ENCODE data around the gene RBBP5. TPM values are rescaled to one million over a fixed set of nuclear protein-coding genes. Genes with fewer than 3 reads are reported as not detected.
A peak's percentile ranks its signal among the peaks of the same experiment; 100 is the strongest.

Gene RBBP5, protein sequence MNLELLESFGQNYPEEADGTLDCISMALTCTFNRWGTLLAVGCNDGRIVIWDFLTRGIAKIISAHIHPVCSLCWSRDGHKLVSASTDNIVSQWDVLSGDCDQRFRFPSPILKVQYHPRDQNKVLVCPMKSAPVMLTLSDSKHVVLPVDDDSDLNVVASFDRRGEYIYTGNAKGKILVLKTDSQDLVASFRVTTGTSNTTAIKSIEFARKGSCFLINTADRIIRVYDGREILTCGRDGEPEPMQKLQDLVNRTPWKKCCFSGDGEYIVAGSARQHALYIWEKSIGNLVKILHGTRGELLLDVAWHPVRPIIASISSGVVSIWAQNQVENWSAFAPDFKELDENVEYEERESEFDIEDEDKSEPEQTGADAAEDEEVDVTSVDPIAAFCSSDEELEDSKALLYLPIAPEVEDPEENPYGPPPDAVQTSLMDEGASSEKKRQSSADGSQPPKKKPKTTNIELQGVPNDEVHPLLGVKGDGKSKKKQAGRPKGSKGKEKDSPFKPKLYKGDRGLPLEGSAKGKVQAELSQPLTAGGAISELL
- 10 to 100 TPM; 12.1 to 18.0 TPM for total RNA-seq
- polyA plus RNA-seq = 1 to 10 TPM; 5.2 to 7.2 TPM
- long read RNA-seq, donor 1, full-length matches to known transcripts = 3 of 3 reads
- long read RNA-seq, donor 1, partial matches to known transcripts = 0 of 3 reads
- long read RNA-seq, donor 1, other reads (novel, unspliced or antisense) = 0 of 3 reads
- long read RNA-seq, donor 2, full-length matches to known transcripts = 2 of 2 reads
- long read RNA-seq, donor 2, partial matches to known transcripts = 0 of 2 reads
- long read RNA-seq, donor 2, other reads (novel, unspliced or antisense) = 0 of 2 reads
- long read RNA-seq, donor 3 = 0 reads
- long read RNA-seq, donor 4 = 0 reads
- long read RNA-seq, donor 5, full-length matches to known transcripts = 6 of 6 reads
- long read RNA-seq, donor 5, partial matches to known transcripts = 0 of 6 reads
- long read RNA-seq, donor 5, other reads (novel, unspliced or antisense) = 0 of 6 reads

DNA sequence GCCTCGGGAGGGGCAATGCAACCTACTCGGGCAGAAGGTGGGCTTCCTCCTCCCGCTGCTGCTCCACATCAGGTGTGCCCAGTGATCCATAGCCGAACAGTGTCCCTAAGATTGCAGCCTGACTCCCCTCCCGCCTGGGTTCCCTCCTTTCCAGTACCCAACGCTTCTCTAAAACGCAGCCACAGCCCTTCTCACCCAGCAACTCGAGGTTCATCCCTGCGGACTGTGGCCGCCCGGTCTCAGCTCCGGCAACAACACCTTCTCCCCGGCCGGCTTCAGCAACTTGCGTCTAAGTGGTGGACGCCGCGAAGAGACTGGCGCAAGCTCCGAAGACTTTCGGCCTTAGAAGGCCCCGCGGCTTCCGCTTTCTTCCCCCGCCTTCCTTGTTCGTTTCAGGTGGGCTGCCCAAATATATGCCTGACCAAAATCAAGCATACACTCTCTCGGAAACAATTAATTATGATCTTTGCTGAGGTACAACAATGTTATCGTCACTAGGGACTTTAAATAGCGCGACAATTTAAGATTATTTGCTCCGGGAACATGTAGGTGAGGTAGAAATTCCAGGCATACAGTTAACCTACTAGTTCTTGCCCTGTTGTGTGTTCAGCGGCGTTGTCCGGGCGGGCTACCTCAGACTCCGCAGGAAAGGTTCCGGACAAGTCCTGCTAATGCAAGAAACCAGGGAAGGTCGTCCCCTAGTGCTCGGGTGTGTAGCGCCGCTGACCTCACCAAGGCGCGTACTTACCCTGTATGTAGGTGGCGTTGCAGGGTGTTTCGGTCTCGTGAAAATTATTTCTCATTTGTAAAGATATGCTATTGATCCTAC, at the start of gene RBBP5:
TSS of gene RBBP5 (minus strand) at position 319 of the 829 bp plus-strand sequence. CDS start at position 214, 105 bp downstream.
- H3K9ac ChIP-seq (ENCODE audit: insufficient read depth in 1 of 2, low read length in 2 of 2) = peak within 1 kb of the TSS; percentile 87 to 95
- peaks cover 0 to 23% (median 13%) of the 10 kb centered on the region in 5 donors for H3K4me1 ChIP-seq (ENCODE audit: control insufficient read depth in 5 of 5, insufficient read depth in 5 of 5, low read length in 5 of 5)
- peak within 1 kb of the TSS; percentile 90 to 92 for H3K27ac ChIP-seq (ENCODE audit: low read depth in 1 of 2, low read length in 1 of 2)
- no peaks in the 10 kb centered on the region for H3K27me3 ChIP-seq (ENCODE audit: control insufficient read depth in 3 of 3, insufficient read depth in 3 of 3, low read length in 2 of 3)
- DNase-seq (peak; percentile 97 to 99 (median 98)), ATAC-seq (ENCODE audit: insufficient read depth, low FRiP score) (peak; percentile 98)
- peak; percentile 81 for TF ChIP-seq CTCF (IDR thresholded peaks at IDR 0.05; ENCODE audit: control extremely low read depth, extremely low read depth)
- no peaks in the 10 kb centered on the region for H3K9me3 ChIP-seq (ENCODE audit: control insufficient read depth in 4 of 4, insufficient read depth in 3 of 4, low read length in 3 of 4)
- peaks cover 0 to 5% (median 3%) of the 10 kb centered on the region in 4 donors for H3K36me3 ChIP-seq (ENCODE audit: control insufficient read depth in 4 of 4, insufficient read depth in 4 of 4, low read length in 4 of 4)
- H3K4me3 ChIP-seq = peak within 1 kb of the TSS; percentile 85
- WGBS, 2 donors = 0 to 1% methylated on average over 46 of the region's 46 CpGs

DNA sequence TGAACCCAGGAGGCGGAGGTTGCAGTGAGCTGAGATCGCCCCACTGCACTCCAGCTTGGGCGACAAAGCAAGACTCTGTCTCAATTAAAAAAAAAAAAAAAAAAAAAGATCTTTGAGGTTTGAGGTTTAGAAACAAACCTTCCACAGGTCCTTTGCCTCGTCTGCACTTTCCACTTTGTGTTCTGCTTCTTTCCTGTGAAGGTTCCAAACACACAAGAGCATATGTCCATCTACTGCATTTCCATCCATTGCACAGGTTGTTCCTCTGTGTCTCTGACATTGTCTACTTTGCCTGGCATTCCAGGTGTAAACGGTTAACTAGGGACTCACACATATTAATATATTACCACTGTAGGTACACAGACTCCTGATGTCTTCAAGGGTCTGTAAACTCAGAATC, 49.6 kb upstream of the RBBP5 start:
- WGBS, 2 donors = 62 to 78% methylated on average over 5 of the region's 5 CpGs
- peaks cover 6 to 24% (median 13%) of the 10 kb centered on the region in 4 donors for H3K36me3 ChIP-seq (ENCODE audit: control insufficient read depth in 4 of 4, insufficient read depth in 4 of 4, low read length in 4 of 4)
- ATAC-seq (ENCODE audit: insufficient read depth, low FRiP score) (no peak), DNase-seq (no peak)
- TF ChIP-seq CTCF (IDR thresholded peaks at IDR 0.05; ENCODE audit: control extremely low read depth, extremely low read depth) = no peak
- no peaks in the 10 kb centered on the region for H3K27me3 ChIP-seq (ENCODE audit: control insufficient read depth in 3 of 3, insufficient read depth in 3 of 3, low read length in 2 of 3)
- H3K4me1 ChIP-seq (ENCODE audit: control insufficient read depth in 5 of 5, insufficient read depth in 5 of 5, low read length in 5 of 5) = peaks cover 0 to 4% (median 3%) of the 10 kb centered on the region in 5 donors
- H3K9ac ChIP-seq (ENCODE audit: insufficient read depth in 1 of 2, low read length in 2 of 2) = no peak overlapping the region
- H3K27ac ChIP-seq (ENCODE audit: low read depth in 1 of 2, low read length in 1 of 2) = no peak overlapping the region
- no peak overlapping the region for H3K4me3 ChIP-seq
- no peaks in the 10 kb centered on the region for H3K9me3 ChIP-seq (ENCODE audit: control insufficient read depth in 4 of 4, insufficient read depth in 3 of 4, low read length in 3 of 4)

GRCh38 chr1:205170532-205171269, 48.9 kb upstream of the RBBP5 start:
- no peak for TF ChIP-seq CTCF (IDR thresholded peaks at IDR 0.05; ENCODE audit: control extremely low read depth, extremely low read depth)
- H3K4me3 ChIP-seq = no peak overlapping the region
- H3K36me3 ChIP-seq (ENCODE audit: control insufficient read depth in 4 of 4, insufficient read depth in 4 of 4, low read length in 4 of 4) = peaks cover 6 to 25% (median 13%) of the 10 kb centered on the region in 4 donors
- no peak for ATAC-seq (ENCODE audit: insufficient read depth, low FRiP score)
- DNase-seq = no peak
- peaks cover 0 to 4% (median 2%) of the 10 kb centered on the region in 5 donors for H3K4me1 ChIP-seq (ENCODE audit: control insufficient read depth in 5 of 5, insufficient read depth in 5 of 5, low read length in 5 of 5)
- 83 to 88% methylated on average over 9 of the region's 9 CpGs for WGBS, 2 donors
- H3K9ac ChIP-seq (ENCODE audit: insufficient read depth in 1 of 2, low read length in 2 of 2) = no peak overlapping the region
- H3K27ac ChIP-seq (ENCODE audit: low read depth in 1 of 2, low read length in 1 of 2) = peak overlapping the region in 1 of 2 donors; percentile 40
- H3K9me3 ChIP-seq (ENCODE audit: control insufficient read depth in 4 of 4, insufficient read depth in 3 of 4, low read length in 3 of 4) = no peaks in the 10 kb centered on the region
- H3K27me3 ChIP-seq (ENCODE audit: control insufficient read depth in 3 of 3, insufficient read depth in 3 of 3, low read length in 2 of 3) = no peaks in the 10 kb centered on the region
